ENCODE data around the gene PHACTR1.

GRCh38 chr6:13318821-13319220, 602.3 kb downstream of the PHACTR1 start:
- TF ChIP-seq CTCF (IDR thresholded peaks at IDR 0.05) (no peak), POLR2A (IDR thresholded peaks at IDR 0.05) (no peak)
